Hepatocyte (in vitro differentiated cells): ENCODE results near the gene SPINK2.

Experiments used
- EZH2 ChIP-seq: fragments of 200-600 bp; sonication (generic); IDR thresholded peaks from 2 replicates; pipeline ENCODE4 v1.6.1; 2016; ENCODE audit warnings: antibody characterized with exemption, mild to moderate bottlenecking, borderline replicate concordance
- TF ChIP-seq, protein P1 (sequence below): fragments of 200-600 bp; sonication (generic); IDR thresholded peaks from 2 replicates; pipeline ENCODE4 v1.5.1; 2016; ENCODE audit warnings: antibody characterized with exemption, mild to moderate bottlenecking; ENCODE audit not compliant: poor library complexity

DNA sequence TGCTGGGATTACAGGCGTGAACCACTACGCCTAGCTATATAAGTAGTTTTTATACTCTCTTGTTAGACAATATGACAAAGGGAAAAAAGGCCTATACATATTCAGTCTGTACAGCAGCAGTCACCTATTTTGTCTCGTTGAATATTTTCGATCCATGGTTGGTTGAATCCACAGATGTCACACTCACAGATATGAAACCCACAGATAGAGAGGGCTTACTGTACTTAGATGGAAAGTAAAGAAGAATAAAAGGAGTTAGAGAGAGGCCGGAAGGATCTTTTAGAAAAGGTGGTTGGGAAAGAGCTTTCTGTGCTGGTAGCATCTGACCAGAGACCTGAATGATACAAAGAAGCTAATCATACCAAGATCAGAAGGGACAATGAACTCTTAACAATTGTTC lies 38.3 kb upstream of the SPINK2 start:
- TF ChIP-seq, protein P1, sequence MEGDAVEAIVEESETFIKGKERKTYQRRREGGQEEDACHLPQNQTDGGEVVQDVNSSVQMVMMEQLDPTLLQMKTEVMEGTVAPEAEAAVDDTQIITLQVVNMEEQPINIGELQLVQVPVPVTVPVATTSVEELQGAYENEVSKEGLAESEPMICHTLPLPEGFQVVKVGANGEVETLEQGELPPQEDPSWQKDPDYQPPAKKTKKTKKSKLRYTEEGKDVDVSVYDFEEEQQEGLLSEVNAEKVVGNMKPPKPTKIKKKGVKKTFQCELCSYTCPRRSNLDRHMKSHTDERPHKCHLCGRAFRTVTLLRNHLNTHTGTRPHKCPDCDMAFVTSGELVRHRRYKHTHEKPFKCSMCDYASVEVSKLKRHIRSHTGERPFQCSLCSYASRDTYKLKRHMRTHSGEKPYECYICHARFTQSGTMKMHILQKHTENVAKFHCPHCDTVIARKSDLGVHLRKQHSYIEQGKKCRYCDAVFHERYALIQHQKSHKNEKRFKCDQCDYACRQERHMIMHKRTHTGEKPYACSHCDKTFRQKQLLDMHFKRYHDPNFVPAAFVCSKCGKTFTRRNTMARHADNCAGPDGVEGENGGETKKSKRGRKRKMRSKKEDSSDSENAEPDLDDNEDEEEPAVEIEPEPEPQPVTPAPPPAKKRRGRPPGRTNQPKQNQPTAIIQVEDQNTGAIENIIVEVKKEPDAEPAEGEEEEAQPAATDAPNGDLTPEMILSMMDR = no peak
- TF ChIP-seq EZH2 = no peak
